Caki2 (cell line): Measurements from ENCODE around the gene MIGA2. TPM values are rescaled to one million over a fixed set of nuclear protein-coding genes. Genes with fewer than 3 reads are reported as not detected.
"Not testable (repeated sequence)": the region's sequence is repeated elsewhere in the genome, so short reads cannot be mapped to it uniquely, and the experiment has no call there.

ENCODE experiments used
- DNase-seq: peaks from one replicate; pipeline ENCODE4 v3.0.0-alpha.2; 2015; ENCODE audit warnings: low read depth
- in situ Hi-C: cut with HindIII; loops from 2 replicates; pipeline ENCODE4 v1.10.0; 2016; ENCODE audit warnings: low sequenced_read_pairs, low pct_unique_long_range_greater_than_20kb, mixed read lengths
- total RNA-seq: library from RNA; depleted of rRNA; stranded (reverse); fragments of >200 nt; shearing (Covaris generic); gene quantifications from 2 replicates; pipeline ENCODE4 v1.2.3, GENCODE V29; 2014; ENCODE audit warnings: low replicate concordance; rRNA removed

Gene MIGA2
- total RNA-seq: 3.5 and 10.1 TPM in 2 replicates

GRCh38 chr9:129036241-129036922 is at the start of gene MIGA2:
Gene MIGA2 (plus strand): TSS chr9:129036626. CDS start chr9:129040595, 3,969 bp downstream.
- in situ Hi-C loops: no loop called here
- peak; percentile 99 for DNase-seq

- no peak for DNase-seq
- in situ Hi-C loops: no loop called here
These were observed 49.8 kb upstream of the MIGA2 start for GRCh38 chr9:128986671-128987070.

- no peak for DNase-seq
- in situ Hi-C loops: no loop called here
These were observed 48.6 kb upstream of the MIGA2 start for GRCh38 chr9:128987805-128988204.

- in situ Hi-C loops: no loop called here
- no peak for DNase-seq
These were observed 43.4 kb upstream of the MIGA2 start for GRCh38 chr9:128992995-128993394.

GRCh38 chr9:128995791-128996190 is 40.6 kb upstream of the MIGA2 start:
- in situ Hi-C loops: no loop called here
- no peak for DNase-seq

GRCh38 chr9:128998462-128998861 is 38.0 kb upstream of the MIGA2 start:
- no peak for DNase-seq
- in situ Hi-C loops: no loop called here

- in situ Hi-C loops: no loop called here
- no peak for DNase-seq
These were observed 36.7 kb upstream of the MIGA2 start for GRCh38 chr9:128999581-129000206.

- DNase-seq: no peak
- in situ Hi-C loops: no loop called here
These were observed 34.7 kb upstream of the MIGA2 start for GRCh38 chr9:129001504-129002325.

- in situ Hi-C loops: no loop called here
These were observed 33.4 kb upstream of the MIGA2 start for GRCh38 chr9:129002992-129003391.

GRCh38 chr9:129004173-129004572 is 32.3 kb upstream of the MIGA2 start:
- in situ Hi-C loops, DNase-seq: not testable (repeated sequence)

More at GRCh38 chr9:129002992-129003391, 33.4 kb upstream of the MIGA2 start:
- DNase-seq: no peak

GRCh38 chr9:129005336-129005997 is 31.0 kb upstream of the MIGA2 start:
- in situ Hi-C loops: no loop called here
- no peak for DNase-seq

- DNase-seq: peak; percentile 62
- in situ Hi-C loops: no loop called here
These were observed 29.9 kb upstream of the MIGA2 start for GRCh38 chr9:129006328-129007034.

- in situ Hi-C loops: no loop called here
- no peak for DNase-seq
These were observed 29.2 kb upstream of the MIGA2 start for GRCh38 chr9:129007035-129007765.

GRCh38 chr9:129007766-129008468 is 28.5 kb upstream of the MIGA2 start:
- no peak for DNase-seq
- in situ Hi-C loops: no loop called here

GRCh38 chr9:129008469-129008965 is 27.9 kb upstream of the MIGA2 start:
- no peak for DNase-seq
- in situ Hi-C loops: no loop called here

GRCh38 chr9:129008986-129009583 is 27.3 kb upstream of the MIGA2 start:
- in situ Hi-C loops: no loop called here

More at GRCh38 chr9:129008986-129009583, 27.3 kb upstream of the MIGA2 start:
- DNase-seq: no peak
